GM19468 (cell line): Measurements from ENCODE around the gene KIAA1671.

ENCODE experiments used
- ATAC-seq: cut with Tn5 transposase; IDR thresholded peaks from one replicate; pipeline ENCODE4 v1.9.1; 2021; ENCODE audit warnings: mild to moderate bottlenecking, moderate library complexity, moderate number of reproducible peaks; ENCODE audit not compliant: unreplicated experiment; ENCODE audit errors: extremely low read depth

Gene KIAA1671

GRCh38 chr22:25061134-25061533, 108.6 kb downstream of the KIAA1671 start:
- ATAC-seq = no peak

GRCh38 chr22:25061605-25062376, 109.3 kb downstream of the KIAA1671 start:
- no peak for ATAC-seq

- no peak for ATAC-seq
Measured at GRCh38 chr22:25062386-25063085, 110.0 kb downstream of the KIAA1671 start.

- no peak for ATAC-seq
Measured at GRCh38 chr22:25064894-25065560, 112.5 kb downstream of the KIAA1671 start.

- no peak for ATAC-seq
Measured at GRCh38 chr22:25066861-25067435, 114.4 kb downstream of the KIAA1671 start.

- no peak for ATAC-seq
Measured at GRCh38 chr22:25067851-25068421, 115.4 kb downstream of the KIAA1671 start.

- no peak for ATAC-seq
Measured at GRCh38 chr22:25068707-25069106, 116.2 kb downstream of the KIAA1671 start.

GRCh38 chr22:25069426-25069757, 116.9 kb downstream of the KIAA1671 start:
- no peak for ATAC-seq

- no peak for ATAC-seq
Measured at GRCh38 chr22:25069758-25070481, 117.4 kb downstream of the KIAA1671 start.

- no peak for ATAC-seq
Measured at GRCh38 chr22:25070956-25071355, 118.4 kb downstream of the KIAA1671 start.

GRCh38 chr22:25071720-25072119, 119.2 kb downstream of the KIAA1671 start:
- no peak for ATAC-seq

- ATAC-seq = no peak
Measured at GRCh38 chr22:25072406-25072805, 119.9 kb downstream of the KIAA1671 start.

GRCh38 chr22:25076336-25076735, 123.8 kb downstream of the KIAA1671 start:
- no peak for ATAC-seq

- no peak for ATAC-seq
Measured at GRCh38 chr22:25077056-25077455, 124.5 kb downstream of the KIAA1671 start.

- no peak for ATAC-seq
Measured at GRCh38 chr22:25077964-25078363, 125.4 kb downstream of the KIAA1671 start.

GRCh38 chr22:25078591-25078990, 126.1 kb downstream of the KIAA1671 start:
- ATAC-seq = no peak

GRCh38 chr22:25080855-25081254, 128.3 kb downstream of the KIAA1671 start:
- ATAC-seq = no peak

GRCh38 chr22:25081409-25081824, 128.9 kb downstream of the KIAA1671 start:
- no peak for ATAC-seq

GRCh38 chr22:25082096-25082495, 129.6 kb downstream of the KIAA1671 start:
- ATAC-seq = no peak
